ENCODE measurements around the gene FGGY. TPM values are rescaled to one million over a fixed set of nuclear protein-coding genes. Genes with fewer than 3 reads are reported as not detected.

Gene FGGY
- total RNA-seq, 1 experiment from 2014 or later: 12.0 TPM

GRCh38 chr1:59360170-59360569 is 63.3 kb downstream of the FGGY start (continued):
- TF ChIP-seq HMGXB4 (CRISPR knock-in tag; IDR thresholded peaks at IDR 0.05): no peak
- no peak for TF ChIP-seq SMAD4 (CRISPR knock-in tag; IDR thresholded peaks at IDR 0.05)
- no peak for TF ChIP-seq IRF1 (CRISPR knock-in tag; IDR thresholded peaks at IDR 0.05)
- TF ChIP-seq ZNF532 (CRISPR knock-in tag; IDR thresholded peaks at IDR 0.05; ENCODE audit: borderline replicate concordance): no peak
- no peak for TF ChIP-seq AFF4 (CRISPR knock-in tag; IDR thresholded peaks at IDR 0.05; ENCODE audit: borderline replicate concordance)

GRCh38 chr1:59360729-59361128 is 63.8 kb downstream of the FGGY start:
- ATAC-seq (no peak), DNase-seq (ENCODE audit: low spot score) (no peak)
- Mint-ChIP-seq H3K27ac (no peak overlapping the region), H3K4me1 (peaks cover 5% of the 10 kb centered on the region; the same call in 1 of the 2 replicates), H3K36me3 (no peaks in the 10 kb centered on the region), H3K4me3 (no peak overlapping the region), H3K27me3 (ENCODE audit: low read depth) (no peaks in the 10 kb centered on the region), H3K9me3 (no peaks in the 10 kb centered on the region; the same call in 1 of the 2 replicates)
- POLR2A ChIA-PET: no interaction called here
- CTCF ChIA-PET: no interaction called here
- TF ChIP-seq E2F4 (CRISPR knock-in tag; IDR thresholded peaks at IDR 0.05; ENCODE audit: borderline replicate concordance, low read depth) (no peak), PRDM15 (CRISPR knock-in tag; IDR thresholded peaks at IDR 0.05) (no peak), MAX (CRISPR knock-in tag; IDR thresholded peaks at IDR 0.05) (no peak), MXD4 (CRISPR knock-in tag; IDR thresholded peaks at IDR 0.05; ENCODE audit: borderline replicate concordance) (no peak), ZNF138 (CRISPR knock-in tag; conservative IDR thresholded peaks at IDR 0.05) (no peak), TEAD4 (CRISPR knock-in tag; IDR thresholded peaks at IDR 0.05) (no peak), E2F5 (CRISPR knock-in tag; IDR thresholded peaks at IDR 0.05) (no peak), NFATC4 (CRISPR knock-in tag; IDR thresholded peaks at IDR 0.05) (no peak), RORB (CRISPR knock-in tag; IDR thresholded peaks at IDR 0.05) (no peak), ETV6 (CRISPR knock-in tag; IDR thresholded peaks at IDR 0.05) (no peak), ATF2 (CRISPR knock-in tag; IDR thresholded peaks at IDR 0.05; ENCODE audit: borderline replicate concordance, low read depth) (no peak), SMAD4 (CRISPR knock-in tag; IDR thresholded peaks at IDR 0.05) (no peak)

Measured in WTC11 (cell line).